Measurements from ENCODE around the gene CAMTA1.

Gene CAMTA1

DNA sequence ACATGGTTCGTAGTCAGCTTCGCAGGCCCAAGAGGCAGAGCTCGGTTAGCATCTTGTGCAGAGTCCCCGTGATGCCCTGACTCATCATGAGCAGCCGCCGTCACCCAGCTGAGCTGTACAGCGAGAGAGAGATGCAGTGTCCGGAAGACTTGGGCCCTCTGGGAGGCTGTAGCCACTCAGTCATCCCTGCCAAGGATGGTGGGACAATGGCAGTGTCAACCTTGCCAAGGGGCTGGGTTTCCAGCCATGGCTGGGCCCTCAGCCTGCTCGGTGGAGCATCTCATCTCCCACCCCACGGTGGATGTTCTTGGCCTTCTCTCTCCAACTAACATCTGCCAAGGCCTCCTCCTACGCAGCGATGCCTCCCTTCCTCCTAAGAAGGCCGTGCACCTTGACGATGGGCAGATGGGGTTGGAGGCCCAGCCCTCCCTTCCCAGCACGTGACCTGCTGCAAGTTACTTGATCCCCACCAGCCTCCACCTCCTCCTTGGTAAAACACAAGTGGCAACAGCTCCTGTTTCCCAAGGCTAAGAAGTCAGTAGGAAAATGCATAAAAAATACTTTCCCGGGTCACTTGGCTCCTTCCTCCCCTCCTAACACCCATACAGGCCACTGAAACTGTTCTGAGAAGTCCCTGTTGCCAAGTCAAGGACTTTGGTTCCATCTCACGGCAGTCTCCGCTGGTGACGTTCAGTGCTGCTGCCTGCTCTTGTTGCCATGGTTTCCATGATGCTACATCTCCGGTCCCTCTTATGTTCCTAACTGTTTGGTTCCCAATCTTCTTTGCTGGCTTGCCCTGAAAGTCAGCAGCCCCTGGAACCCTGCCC is 601.2 kb downstream of the CAMTA1 start:
- H3K9ac ChIP-seq (ENCODE audit: low read depth, low read length) = no peak overlapping the region
- no peaks in the 10 kb centered on the region for H3K27me3 ChIP-seq (ENCODE audit: control insufficient read depth, insufficient read depth, low read length)
- no peaks in the 10 kb centered on the region for H3K4me1 ChIP-seq (ENCODE audit: control insufficient read depth, insufficient read depth, low read length)
- no peaks in the 10 kb centered on the region for H3K9me3 ChIP-seq (ENCODE audit: control insufficient read depth, insufficient read depth, low read length)
- no peak overlapping the region for H3K4me3 ChIP-seq (ENCODE audit: low read depth, low read length)
- no peaks in the 10 kb centered on the region for H3K36me3 ChIP-seq (ENCODE audit: control insufficient read depth, insufficient read depth, low read length)

- H3K4me3 ChIP-seq (ENCODE audit: low read depth, low read length) = no peak overlapping the region
- no peaks in the 10 kb centered on the region for H3K36me3 ChIP-seq (ENCODE audit: control insufficient read depth, insufficient read depth, low read length)
- H3K9ac ChIP-seq (ENCODE audit: low read depth, low read length) = no peak overlapping the region
- H3K9me3 ChIP-seq (ENCODE audit: control insufficient read depth, insufficient read depth, low read length) = no peaks in the 10 kb centered on the region
- H3K4me1 ChIP-seq (ENCODE audit: control insufficient read depth, insufficient read depth, low read length) = no peaks in the 10 kb centered on the region
- no peaks in the 10 kb centered on the region for H3K27me3 ChIP-seq (ENCODE audit: control insufficient read depth, insufficient read depth, low read length)
These were observed 602.0 kb downstream of the CAMTA1 start for GRCh38 chr1:7387053-7387927.

DNA sequence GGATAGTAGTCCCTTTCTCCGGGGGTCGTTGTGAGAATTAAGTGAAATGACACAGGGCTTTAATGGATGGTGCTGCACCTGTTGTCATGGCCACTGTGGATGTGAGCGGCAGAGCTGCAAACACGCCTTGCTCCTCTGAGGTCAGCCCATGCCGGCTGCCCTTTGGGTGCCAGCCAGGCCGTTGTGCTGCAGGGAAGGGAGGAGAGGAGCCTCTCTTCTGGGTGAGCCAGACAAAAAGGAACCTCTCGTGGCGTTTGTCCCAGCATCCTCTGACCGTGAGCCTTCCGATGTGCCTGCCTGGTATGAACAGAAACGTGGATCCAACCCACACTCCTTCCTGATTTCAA is 602.9 kb downstream of the CAMTA1 start:
- no peak overlapping the region for H3K4me3 ChIP-seq (ENCODE audit: low read depth, low read length)
- H3K9me3 ChIP-seq (ENCODE audit: control insufficient read depth, insufficient read depth, low read length) = no peaks in the 10 kb centered on the region
- no peaks in the 10 kb centered on the region for H3K27me3 ChIP-seq (ENCODE audit: control insufficient read depth, insufficient read depth, low read length)
- no peaks in the 10 kb centered on the region for H3K36me3 ChIP-seq (ENCODE audit: control insufficient read depth, insufficient read depth, low read length)
- no peak overlapping the region for H3K9ac ChIP-seq (ENCODE audit: low read depth, low read length)
- no peaks in the 10 kb centered on the region for H3K4me1 ChIP-seq (ENCODE audit: control insufficient read depth, insufficient read depth, low read length)

- H3K4me1 ChIP-seq (ENCODE audit: control insufficient read depth, insufficient read depth, low read length) = no peaks in the 10 kb centered on the region
- H3K9me3 ChIP-seq (ENCODE audit: control insufficient read depth, insufficient read depth, low read length) = no peaks in the 10 kb centered on the region
- no peak overlapping the region for H3K4me3 ChIP-seq (ENCODE audit: low read depth, low read length)
- H3K27me3 ChIP-seq (ENCODE audit: control insufficient read depth, insufficient read depth, low read length) = no peaks in the 10 kb centered on the region
- no peaks in the 10 kb centered on the region for H3K36me3 ChIP-seq (ENCODE audit: control insufficient read depth, insufficient read depth, low read length)
- H3K9ac ChIP-seq (ENCODE audit: low read depth, low read length) = no peak overlapping the region
These were observed 603.4 kb downstream of the CAMTA1 start for GRCh38 chr1:7388488-7389185.

DNA sequence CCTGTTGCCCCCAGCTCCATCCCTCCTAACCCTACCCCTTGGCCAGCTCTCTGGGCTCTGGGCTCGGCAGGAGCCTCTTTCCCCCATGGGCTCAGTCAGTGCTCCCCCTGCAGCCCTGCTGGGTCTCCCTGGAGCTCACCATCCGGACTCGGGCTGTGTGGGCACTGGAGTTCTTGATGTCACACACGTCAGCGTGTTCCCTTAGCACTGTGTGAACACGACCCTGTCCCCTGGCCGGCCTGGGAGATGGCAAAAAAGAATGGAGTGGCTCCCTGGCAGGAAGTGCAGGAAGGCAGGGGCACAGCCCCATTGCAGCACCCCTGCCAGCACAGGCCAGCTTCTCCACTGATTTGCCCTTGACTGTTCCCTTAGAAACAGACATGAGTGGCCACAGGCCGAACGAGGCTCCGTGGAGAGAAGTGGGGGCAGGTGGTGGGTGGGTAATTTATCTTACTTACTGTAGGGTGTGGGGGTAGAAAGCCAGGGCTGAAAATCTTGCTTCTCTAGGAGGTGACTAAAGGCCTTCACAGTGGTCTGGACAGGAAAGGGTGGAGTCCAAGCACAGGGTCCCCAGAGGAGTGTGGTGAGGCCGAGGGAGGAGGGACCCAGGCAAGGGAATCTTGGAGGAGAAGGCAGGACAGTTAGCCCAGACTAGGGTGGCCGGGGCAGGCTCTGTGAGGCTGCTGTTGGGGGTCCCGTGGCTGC is 604.1 kb downstream of the CAMTA1 start:
- H3K9ac ChIP-seq (ENCODE audit: low read depth, low read length) = no peak overlapping the region

GRCh38 chr1:7389906-7390603 is 604.8 kb downstream of the CAMTA1 start:
- no peaks in the 10 kb centered on the region for H3K4me1 ChIP-seq (ENCODE audit: control insufficient read depth, insufficient read depth, low read length)
- no peak overlapping the region for H3K4me3 ChIP-seq (ENCODE audit: low read depth, low read length)
- no peaks in the 10 kb centered on the region for H3K36me3 ChIP-seq (ENCODE audit: control insufficient read depth, insufficient read depth, low read length)
- H3K27me3 ChIP-seq (ENCODE audit: control insufficient read depth, insufficient read depth, low read length) = no peaks in the 10 kb centered on the region
- H3K9ac ChIP-seq (ENCODE audit: low read depth, low read length) = no peak overlapping the region
- H3K9me3 ChIP-seq (ENCODE audit: control insufficient read depth, insufficient read depth, low read length) = no peaks in the 10 kb centered on the region

More for the DNA sequence above, 604.1 kb downstream of the CAMTA1 start:
- H3K4me3 ChIP-seq (ENCODE audit: low read depth, low read length) = no peak overlapping the region
- no peaks in the 10 kb centered on the region for H3K9me3 ChIP-seq (ENCODE audit: control insufficient read depth, insufficient read depth, low read length)
- H3K4me1 ChIP-seq (ENCODE audit: control insufficient read depth, insufficient read depth, low read length) = no peaks in the 10 kb centered on the region
- H3K27me3 ChIP-seq (ENCODE audit: control insufficient read depth, insufficient read depth, low read length) = no peaks in the 10 kb centered on the region
- no peaks in the 10 kb centered on the region for H3K36me3 ChIP-seq (ENCODE audit: control insufficient read depth, insufficient read depth, low read length)

DNA sequence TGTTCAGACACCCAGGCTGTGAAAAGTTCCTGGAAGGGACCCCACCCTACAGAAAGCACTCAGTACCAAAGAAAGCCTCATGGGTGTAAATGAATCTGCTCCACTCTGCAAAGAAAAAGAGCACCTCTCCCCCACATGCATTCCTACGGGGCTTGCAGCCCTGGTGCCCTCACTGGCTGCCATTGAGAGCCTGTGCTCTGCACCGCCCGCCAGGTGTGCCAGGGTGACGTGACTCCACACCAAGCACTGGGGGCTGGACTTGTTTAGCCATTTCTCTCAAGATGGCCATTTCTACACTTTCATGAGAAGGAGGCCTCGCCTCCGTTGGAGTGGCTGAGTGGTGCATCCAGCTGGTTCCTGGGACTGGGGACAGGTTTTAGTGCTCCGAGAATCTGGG is 605.3 kb downstream of the CAMTA1 start:
- Histone ChIP-seq H3K4me1 (ENCODE audit: control insufficient read depth, insufficient read depth, low read length) (no peaks in the 10 kb centered on the region), H3K4me3 (ENCODE audit: low read depth, low read length) (no peak overlapping the region), H3K9ac (ENCODE audit: low read depth, low read length) (no peak overlapping the region), H3K36me3 (ENCODE audit: control insufficient read depth, insufficient read depth, low read length) (no peaks in the 10 kb centered on the region), H3K27me3 (ENCODE audit: control insufficient read depth, insufficient read depth, low read length) (no peaks in the 10 kb centered on the region), H3K9me3 (ENCODE audit: control insufficient read depth, insufficient read depth, low read length) (no peaks in the 10 kb centered on the region)

- Histone ChIP-seq H3K36me3 (ENCODE audit: control insufficient read depth, insufficient read depth, low read length) (no peaks in the 10 kb centered on the region), H3K9me3 (ENCODE audit: control insufficient read depth, insufficient read depth, low read length) (no peaks in the 10 kb centered on the region), H3K9ac (ENCODE audit: low read depth, low read length) (no peak overlapping the region), H3K4me1 (ENCODE audit: control insufficient read depth, insufficient read depth, low read length) (no peaks in the 10 kb centered on the region), H3K27me3 (ENCODE audit: control insufficient read depth, insufficient read depth, low read length) (no peaks in the 10 kb centered on the region), H3K4me3 (ENCODE audit: low read depth, low read length) (no peak overlapping the region)
These were observed 607.9 kb downstream of the CAMTA1 start for GRCh38 chr1:7393136-7393535.

GRCh38 chr1:7395251-7395650 is 610.0 kb downstream of the CAMTA1 start:
- H3K9ac ChIP-seq (ENCODE audit: low read depth, low read length) = no peak overlapping the region
- H3K4me3 ChIP-seq (ENCODE audit: low read depth, low read length) = no peak overlapping the region
- no peaks in the 10 kb centered on the region for H3K36me3 ChIP-seq (ENCODE audit: control insufficient read depth, insufficient read depth, low read length)
- H3K9me3 ChIP-seq (ENCODE audit: control insufficient read depth, insufficient read depth, low read length) = no peaks in the 10 kb centered on the region
- no peaks in the 10 kb centered on the region for H3K27me3 ChIP-seq (ENCODE audit: control insufficient read depth, insufficient read depth, low read length)
- H3K4me1 ChIP-seq (ENCODE audit: control insufficient read depth, insufficient read depth, low read length) = no peaks in the 10 kb centered on the region

DNA sequence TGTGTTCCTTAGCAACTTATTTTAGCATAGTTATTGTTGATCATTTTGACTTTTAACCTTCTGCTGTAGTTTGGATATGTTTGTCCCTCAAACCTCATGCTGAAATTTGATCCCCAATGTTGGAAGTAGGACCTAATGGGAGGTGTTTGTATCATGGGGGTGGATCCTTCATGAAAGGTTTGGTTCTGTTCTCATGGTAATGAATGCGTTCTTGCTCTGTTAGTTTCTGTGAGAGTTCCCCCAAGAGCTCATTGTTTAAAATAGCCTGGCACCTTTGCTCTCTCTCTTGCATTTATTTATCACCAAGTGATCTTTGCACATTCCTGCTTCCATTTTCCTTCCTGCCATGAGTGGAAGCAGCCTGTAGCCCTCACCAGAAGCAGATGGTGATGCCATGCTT is 613.7 kb downstream of the CAMTA1 start:
- Histone ChIP-seq H3K9ac (ENCODE audit: low read depth, low read length) (no peak overlapping the region), H3K9me3 (ENCODE audit: control insufficient read depth, insufficient read depth, low read length) (no peaks in the 10 kb centered on the region), H3K4me3 (ENCODE audit: low read depth, low read length) (no peak overlapping the region), H3K27me3 (ENCODE audit: control insufficient read depth, insufficient read depth, low read length) (no peaks in the 10 kb centered on the region), H3K4me1 (ENCODE audit: control insufficient read depth, insufficient read depth, low read length) (no peaks in the 10 kb centered on the region), H3K36me3 (ENCODE audit: control insufficient read depth, insufficient read depth, low read length) (no peaks in the 10 kb centered on the region)

Measured in iPS-15b (cell line).